Stimulated activated CD4-positive, alpha-beta T cell treated with anti-CD3 and anti-CD28 coated beads, Interleukin-2, amount 100 ng/mL, for 24 hours (primary cell): ENCODE measurements around the gene ADARB2.
"Not testable (repeated sequence)": the region's sequence is repeated elsewhere in the genome, so short reads cannot be mapped to it uniquely, and the experiment has no call there.

Experiments used
- DNase-seq, 2 donors: peaks; one replicate each; pipeline ENCODE4 v3.0.0-alpha.2; 2020

The ADARB2 gene

GRCh38 chr10:1232164-1232911, 505.0 kb downstream of the ADARB2 start:
- DNase-seq, result no peak

- no peak for DNase-seq
Measured at GRCh38 chr10:1230592-1231275, 506.6 kb downstream of the ADARB2 start.

DNA sequence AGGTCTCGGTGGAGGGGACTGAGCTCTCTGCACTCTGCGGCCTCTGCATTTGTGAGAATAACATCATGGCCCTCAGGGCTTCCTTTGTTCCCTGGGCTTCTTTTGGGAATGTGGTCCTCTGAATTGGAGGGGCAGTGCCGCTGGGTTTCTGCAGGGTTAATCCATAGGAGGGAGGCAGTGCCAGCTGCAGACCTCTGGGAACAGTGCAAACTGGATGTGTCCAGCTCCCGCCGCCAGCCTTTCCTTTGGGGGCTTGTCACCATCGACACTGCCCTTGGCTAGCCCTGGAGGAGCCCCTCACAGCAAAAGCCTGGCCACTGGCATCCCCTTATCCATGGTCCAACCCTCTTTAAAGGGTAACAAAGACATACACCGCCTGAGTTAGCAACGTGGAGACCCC, 507.2 kb downstream of the ADARB2 start:
- DNase-seq, result no peak

- DNase-seq, result no peak
Measured at GRCh38 chr10:1229574-1229973, 507.8 kb downstream of the ADARB2 start.

DNA sequence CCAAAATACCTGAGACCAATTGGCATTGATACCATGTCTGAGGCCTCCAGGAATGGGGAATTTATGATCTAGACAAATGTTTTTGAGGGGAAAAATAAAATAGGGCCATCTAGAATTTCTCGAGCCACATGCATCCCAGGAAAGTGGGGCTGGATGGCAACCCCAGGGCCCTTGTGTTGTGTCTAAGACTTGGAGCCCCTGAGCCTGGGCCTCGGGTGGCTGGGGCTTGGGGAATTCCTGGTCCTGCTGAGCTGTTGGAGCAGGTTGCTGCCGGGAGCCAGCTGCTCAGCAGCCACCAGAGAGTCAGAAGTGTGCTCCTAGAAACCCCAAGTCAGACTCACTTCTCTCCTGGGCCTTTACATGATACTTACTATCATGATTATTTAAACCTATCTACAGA, 508.2 kb downstream of the ADARB2 start:
- DNase-seq, result no peak

GRCh38 chr10:1228467-1228975, 508.8 kb downstream of the ADARB2 start:
- no peak for DNase-seq

- DNase-seq, result no peak
Measured at GRCh38 chr10:1227510-1228402, 509.6 kb downstream of the ADARB2 start.

DNA sequence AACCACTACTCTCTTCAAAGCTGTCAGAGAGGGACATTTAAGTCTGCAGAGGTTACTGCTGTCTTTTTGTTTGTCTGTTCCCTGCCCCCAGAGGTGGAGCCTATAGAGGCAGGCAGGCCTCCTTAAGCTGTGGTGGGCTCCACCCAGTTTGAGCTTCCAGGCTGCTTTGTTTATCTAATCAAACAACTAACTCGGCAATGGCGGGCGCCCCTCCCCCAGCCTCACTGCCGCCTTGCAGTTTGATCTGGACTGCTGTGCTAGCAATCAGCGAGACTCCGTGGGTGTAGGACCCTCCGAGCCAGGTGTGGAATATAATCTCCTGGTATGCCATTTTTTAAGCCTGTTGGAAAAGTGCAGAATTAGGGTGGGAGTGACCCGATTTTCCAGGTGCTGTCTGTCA, 510.4 kb downstream of the ADARB2 start:
- DNase-seq, result not testable (repeated sequence)

DNA sequence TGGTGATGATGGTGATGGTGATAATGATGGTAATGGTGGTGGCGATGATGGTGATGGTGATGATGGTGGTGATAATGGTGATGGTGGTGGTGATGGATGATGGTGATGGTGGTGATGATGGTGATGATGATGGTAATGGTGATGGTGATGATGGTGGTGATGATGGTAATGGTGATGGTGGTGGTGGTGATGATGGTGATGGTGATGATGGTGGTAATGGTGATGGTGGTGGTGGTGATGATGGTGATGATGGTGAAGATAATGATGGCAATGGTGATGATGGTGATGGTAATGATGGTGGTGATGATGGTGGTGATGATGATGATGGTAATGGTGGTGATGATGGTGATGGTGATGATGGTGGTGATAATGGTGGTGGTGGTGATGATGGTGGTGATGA, 517.5 kb downstream of the ADARB2 start:
- not testable (repeated sequence) for DNase-seq

DNA sequence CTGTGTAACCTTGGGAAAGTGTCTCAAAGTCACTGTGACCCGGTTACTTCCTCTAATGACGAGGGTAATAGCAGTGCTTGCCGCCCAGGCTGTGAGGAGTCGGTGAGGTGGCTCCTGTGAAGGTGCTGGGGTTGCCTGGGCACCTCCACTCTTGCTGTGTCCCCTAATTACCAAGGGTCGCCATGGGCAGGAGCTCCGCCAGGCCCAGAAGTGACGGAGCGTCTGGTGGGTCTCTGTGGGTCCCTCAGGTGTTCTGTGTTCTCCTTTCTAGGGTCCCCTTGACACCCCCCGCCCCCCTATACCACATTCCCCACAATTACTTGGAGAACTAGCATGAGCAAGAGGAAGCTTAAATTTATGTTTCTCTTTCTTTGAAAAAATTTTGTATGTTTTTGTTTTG, 519.7 kb downstream of the ADARB2 start:
- DNase-seq, result no peak

DNA sequence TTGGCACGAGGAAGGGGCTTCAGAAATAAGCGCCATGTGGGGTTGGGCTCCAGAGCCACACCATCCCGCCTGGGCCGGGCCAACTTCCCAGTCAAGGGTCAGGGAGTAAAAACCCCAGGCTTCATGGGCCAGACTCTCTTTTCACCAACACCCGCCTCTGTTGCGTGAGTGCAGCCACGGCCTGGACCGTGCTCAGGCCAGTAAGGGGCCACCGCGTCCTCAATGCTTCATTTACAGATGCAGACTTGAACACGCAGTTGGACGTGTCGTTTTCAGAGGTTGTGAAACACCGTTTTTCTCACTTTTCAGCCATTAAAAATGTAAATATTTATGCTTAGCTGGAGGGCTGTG, 520.1 kb downstream of the ADARB2 start:
- no peak for DNase-seq

DNA sequence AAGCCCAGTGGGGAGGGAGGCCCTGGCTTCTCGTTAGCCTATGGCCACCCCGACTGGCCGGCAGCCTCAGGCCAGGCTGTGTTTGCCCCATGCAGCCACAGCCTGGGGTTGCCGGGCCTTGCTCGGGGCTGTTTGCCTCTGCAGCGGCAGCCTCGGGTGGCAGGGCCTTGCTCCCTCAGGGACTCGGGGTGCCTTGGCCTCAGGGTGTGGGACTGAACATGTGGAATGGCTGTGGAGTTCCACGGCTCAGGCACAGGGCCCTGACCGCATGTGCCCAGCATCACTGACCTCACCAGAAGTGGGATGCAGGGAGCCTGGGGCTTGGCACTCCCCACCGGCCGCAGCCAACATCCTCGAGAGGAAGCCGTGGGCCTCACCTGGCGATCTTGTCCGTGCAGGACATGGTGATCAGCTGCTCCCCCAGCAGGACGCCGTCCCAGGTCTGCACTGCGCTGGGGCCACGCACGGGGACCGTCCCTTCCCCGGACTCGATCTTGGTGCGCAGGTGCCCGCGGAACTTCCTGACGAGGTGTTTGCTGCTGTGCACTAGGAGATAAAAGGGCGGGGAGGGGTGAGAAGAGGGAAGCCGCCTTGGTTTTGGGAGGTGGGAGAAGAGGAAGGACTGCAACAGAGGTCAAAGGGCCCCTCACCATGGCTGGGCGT, 520.6 kb downstream of the ADARB2 start:
- no peak for DNase-seq

- DNase-seq, result no peak
Measured at GRCh38 chr10:1215862-1216573, 521.3 kb downstream of the ADARB2 start.

DNA sequence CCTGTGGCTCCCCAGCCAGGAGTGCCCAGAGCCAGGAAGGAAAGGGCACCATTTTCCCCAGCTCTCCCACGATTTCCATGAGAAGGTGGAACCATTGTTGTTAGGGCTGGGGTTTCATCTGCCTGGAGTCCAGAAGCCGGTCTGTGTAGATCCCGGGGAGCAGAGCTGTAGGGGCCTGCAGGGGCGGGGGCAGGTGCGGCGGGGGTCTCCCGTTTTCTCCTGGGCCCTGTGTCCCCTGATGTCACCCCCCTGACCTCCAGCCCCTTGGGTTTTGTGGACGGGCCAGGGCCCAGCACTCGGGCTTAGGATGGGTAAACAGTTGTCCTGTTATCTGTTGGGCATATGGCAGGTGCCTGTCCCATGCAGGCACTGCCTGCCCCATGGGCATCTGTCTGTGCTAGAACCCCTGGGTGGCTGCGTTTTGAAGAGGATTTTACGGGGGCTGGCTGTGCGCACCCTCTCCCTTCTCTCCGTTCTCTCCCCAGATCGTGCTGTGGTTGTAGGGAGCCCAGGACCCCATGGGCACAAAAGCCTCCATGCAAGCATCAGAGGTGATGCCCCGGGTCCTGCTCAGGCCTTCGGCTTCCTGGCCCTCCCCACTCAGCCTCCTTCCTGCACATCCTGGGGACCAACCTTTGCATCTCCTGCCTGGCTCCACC, 522.3 kb downstream of the ADARB2 start:
- no peak for DNase-seq

DNA sequence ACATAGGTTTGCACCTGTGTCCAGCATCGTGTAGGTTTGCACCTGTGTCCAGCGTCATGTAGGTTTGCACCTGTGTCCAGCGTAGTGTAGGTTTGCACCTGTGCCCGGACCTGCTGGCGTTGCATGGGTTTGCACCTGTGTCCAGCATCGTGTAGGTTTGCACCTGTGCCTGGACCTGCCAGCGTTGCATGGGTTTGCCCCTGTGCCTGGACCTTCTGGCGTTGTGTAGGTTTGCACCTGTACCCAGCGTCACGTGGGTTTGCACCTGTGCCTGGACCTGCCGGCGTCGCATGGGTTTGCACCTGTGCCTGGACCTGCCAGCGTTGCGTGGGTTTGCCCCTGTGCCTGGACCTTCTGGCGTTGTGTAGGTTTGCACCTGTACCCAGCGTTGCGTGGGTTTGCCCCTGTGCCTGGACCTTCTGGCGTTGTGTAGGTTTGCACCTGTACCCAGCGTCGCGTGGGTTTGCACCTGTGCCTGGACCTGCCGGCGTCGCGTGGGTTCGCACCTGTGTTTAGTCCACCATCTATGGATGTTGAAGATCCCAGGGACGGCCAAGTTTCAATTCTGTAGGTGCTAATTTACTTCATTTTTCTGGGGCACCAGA, 523.2 kb downstream of the ADARB2 start:
- no peak for DNase-seq

DNA sequence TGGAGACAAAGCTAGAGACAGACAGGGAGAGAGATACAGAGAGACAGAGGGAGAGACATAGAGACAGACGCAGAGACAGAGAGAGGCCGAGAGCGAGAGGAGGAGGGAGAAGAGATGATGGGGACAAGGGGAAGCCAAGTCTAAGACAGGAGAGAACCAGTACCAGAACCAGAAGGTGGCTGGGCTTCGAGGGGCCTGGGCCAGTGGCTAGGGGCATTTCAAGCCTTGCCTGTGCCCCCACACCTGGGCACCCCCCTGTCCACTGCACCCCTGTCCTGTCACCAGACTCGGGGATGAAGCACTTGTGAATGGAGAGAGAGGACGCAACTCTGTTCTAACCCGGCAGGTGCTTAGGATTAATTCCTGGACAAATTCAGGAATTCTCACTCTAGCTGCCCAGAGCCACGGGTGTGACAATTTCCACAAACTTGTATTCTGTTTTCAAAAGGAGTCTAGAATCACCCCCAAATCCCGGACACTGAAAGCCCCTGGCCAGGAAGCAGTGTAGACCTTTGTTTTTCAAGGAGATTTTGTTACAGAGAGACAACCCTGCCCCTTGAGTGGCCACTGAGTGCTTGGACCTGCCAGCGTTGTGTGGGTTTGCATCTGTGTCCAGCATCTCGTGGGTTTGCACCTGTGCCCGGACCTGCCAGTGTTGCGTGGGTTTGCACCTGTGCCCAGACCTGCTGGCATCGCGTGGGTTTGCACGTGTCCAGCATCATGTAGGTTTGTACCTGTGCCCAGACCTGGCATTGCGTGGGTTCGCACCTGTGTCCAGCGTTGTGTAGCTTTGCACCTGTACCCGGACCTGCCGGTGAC, 523.9 kb downstream of the ADARB2 start:
- DNase-seq, result no peak

DNA sequence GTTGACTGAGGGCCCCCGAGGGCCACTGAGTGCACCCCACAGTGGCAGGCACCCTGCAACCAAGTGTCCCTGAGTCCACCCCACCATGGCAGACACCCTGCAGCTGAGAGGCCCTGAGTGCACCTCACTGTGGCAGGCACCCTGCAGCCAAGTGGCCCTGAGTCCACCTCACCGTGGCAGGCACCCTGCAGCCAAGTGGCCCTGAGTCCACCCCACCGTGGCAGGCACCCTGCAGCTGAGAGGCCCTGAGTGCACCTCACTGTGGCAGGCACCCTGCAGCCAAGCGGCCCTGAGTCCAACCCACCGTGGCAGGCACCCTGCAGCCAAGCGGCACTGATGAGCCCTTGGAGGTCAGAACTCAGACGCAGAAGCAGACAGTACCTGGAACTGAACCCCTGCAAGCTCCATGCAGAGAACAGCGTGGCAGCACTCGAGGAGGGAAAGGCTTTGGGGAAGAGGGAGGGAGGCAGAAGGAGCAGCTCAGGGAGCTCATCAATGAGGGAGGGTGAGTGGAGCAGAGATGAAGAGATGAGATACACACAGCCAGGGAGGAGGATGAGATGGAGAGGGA, 524.7 kb downstream of the ADARB2 start:
- no peak for DNase-seq

GRCh38 chr10:1211844-1212570, 525.3 kb downstream of the ADARB2 start:
- DNase-seq, result no peak

DNA sequence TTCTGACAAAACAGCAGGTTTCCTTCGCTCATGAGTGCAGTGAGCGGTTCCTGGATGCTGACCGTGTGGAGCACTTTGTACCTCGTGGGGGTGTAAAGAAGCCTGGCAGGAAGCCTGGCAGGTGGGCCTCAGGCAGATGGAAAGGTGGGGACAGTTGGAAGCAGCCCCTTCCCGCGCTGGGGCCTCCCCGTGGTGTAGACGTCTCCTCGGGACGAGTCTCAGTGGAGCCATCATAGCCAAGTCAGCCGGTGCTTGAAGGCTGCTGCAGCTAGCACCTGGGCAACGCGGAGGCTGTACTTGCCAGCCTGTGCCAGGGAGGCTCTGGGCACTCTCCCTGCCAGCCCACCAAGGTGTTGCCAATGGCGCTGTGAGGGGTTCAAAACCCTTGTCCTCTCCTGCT, 526.7 kb downstream of the ADARB2 start:
- DNase-seq, result no peak
